ENCODE results near the gene LRRC73.
A peak's percentile ranks its signal among the peaks of the same experiment; 100 is the strongest.
"Not testable (repeated sequence)": the region's sequence is repeated elsewhere in the genome, so short reads cannot be mapped to it uniquely, and the experiment has no call there.

The LRRC73 gene

DNA sequence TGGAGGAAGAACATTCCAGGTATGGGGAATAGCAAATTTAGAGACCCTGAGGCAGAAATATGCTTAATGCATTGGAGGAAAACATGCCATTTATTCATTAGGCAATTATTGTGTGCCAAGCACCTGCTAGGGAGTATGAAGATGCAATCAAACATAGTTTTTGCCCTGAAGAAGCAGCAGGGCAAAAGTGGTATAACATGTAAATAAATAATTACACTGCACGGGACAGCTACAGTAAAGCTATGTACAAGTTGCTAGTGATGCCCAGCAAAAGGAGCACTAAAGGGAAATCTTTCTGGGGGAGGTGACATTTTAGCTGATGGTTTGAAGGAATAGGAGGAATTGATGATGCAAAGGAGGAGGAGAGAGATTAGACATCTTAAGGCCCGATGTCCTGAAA, 33.4 kb downstream of the LRRC73 start:
- H3K4me3 ChIP-seq (ENCODE audit: low read depth, low read length) = peak overlapping the region; percentile 87
- H3K79me2 ChIP-seq (ENCODE audit: control insufficient read depth, insufficient read depth, low read length, unreplicated experiment) = peaks cover 30% of the 10 kb centered on the region
- H3K36me3 ChIP-seq (ENCODE audit: insufficient read depth, low read length) = no peaks in the 10 kb centered on the region
- H3K27ac ChIP-seq (ENCODE audit: low read depth, low read length) = peak overlapping the region; percentile 7; the same call in 1 of the 2 replicates
- peaks cover 10% of the 10 kb centered on the region for H3K4me1 ChIP-seq (ENCODE audit: control insufficient read depth, insufficient read depth, low read length, unreplicated experiment)
- peak overlapping the region; percentile 93 for H2AFZ ChIP-seq (ENCODE audit: low read length, unreplicated experiment)
- no peaks in the 10 kb centered on the region for H3K27me3 ChIP-seq (ENCODE audit: insufficient read depth, low read length)

GRCh38 chr6:43475516-43475915, 34.6 kb downstream of the LRRC73 start:
- Histone ChIP-seq H3K27me3 (ENCODE audit: insufficient read depth, low read length) (no peaks in the 10 kb centered on the region), H3K79me2 (ENCODE audit: control insufficient read depth, insufficient read depth, low read length, unreplicated experiment) (peaks cover 27% of the 10 kb centered on the region), H3K4me1 (ENCODE audit: control insufficient read depth, insufficient read depth, low read length, unreplicated experiment) (peaks cover 10% of the 10 kb centered on the region), H2AFZ (ENCODE audit: low read length, unreplicated experiment) (no peak overlapping the region), H3K36me3 (ENCODE audit: insufficient read depth, low read length) (no peaks in the 10 kb centered on the region), H3K27ac (ENCODE audit: low read depth, low read length) (no peak overlapping the region), H3K4me3 (ENCODE audit: low read depth, low read length) (no peak overlapping the region)

GRCh38 chr6:43472515-43472914, 37.6 kb downstream of the LRRC73 start:
- Histone ChIP-seq H3K27me3 (ENCODE audit: insufficient read depth, low read length) (no peaks in the 10 kb centered on the region), H3K4me1 (ENCODE audit: control insufficient read depth, insufficient read depth, low read length, unreplicated experiment) (no peaks in the 10 kb centered on the region), H3K36me3 (ENCODE audit: insufficient read depth, low read length) (no peaks in the 10 kb centered on the region), H3K4me3 (ENCODE audit: low read depth, low read length) (no peak overlapping the region), H2AFZ (ENCODE audit: low read length, unreplicated experiment) (no peak overlapping the region), H3K79me2 (ENCODE audit: control insufficient read depth, insufficient read depth, low read length, unreplicated experiment) (no peaks in the 10 kb centered on the region), H3K27ac (ENCODE audit: low read depth, low read length) (no peak overlapping the region)

DNA sequence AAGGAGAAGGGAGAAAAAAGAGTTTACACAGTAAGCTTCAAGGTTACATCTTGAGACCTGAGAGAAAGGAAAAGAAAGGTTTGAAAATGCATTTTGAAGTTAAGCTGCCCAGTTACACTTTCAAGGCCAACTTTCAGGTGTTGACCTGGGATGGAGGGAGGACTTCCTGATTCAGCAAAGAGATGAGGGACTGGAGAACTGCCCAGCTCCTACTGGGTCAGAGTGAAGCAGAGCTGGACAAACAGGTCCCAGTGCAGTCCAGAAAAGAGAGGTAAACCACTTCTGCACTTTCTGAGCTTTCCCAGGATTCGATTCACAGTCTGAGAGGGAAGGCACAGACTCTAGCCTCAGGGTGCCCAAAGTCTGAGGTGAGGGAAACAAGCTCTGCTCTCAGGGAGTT, 38.7 kb downstream of the LRRC73 start:
- no peak overlapping the region for H3K4me3 ChIP-seq (ENCODE audit: low read depth, low read length)
- no peaks in the 10 kb centered on the region for H3K36me3 ChIP-seq (ENCODE audit: insufficient read depth, low read length)
- H3K27me3 ChIP-seq (ENCODE audit: insufficient read depth, low read length) = no peaks in the 10 kb centered on the region
- no peaks in the 10 kb centered on the region for H3K79me2 ChIP-seq (ENCODE audit: control insufficient read depth, insufficient read depth, low read length, unreplicated experiment)
- no peak overlapping the region for H2AFZ ChIP-seq (ENCODE audit: low read length, unreplicated experiment)
- H3K27ac ChIP-seq (ENCODE audit: low read depth, low read length) = no peak overlapping the region
- H3K4me1 ChIP-seq (ENCODE audit: control insufficient read depth, insufficient read depth, low read length, unreplicated experiment) = no peaks in the 10 kb centered on the region

- Histone ChIP-seq H3K27ac (ENCODE audit: low read depth, low read length) (no peak overlapping the region), H3K27me3 (ENCODE audit: insufficient read depth, low read length) (no peaks in the 10 kb centered on the region), H3K79me2 (ENCODE audit: control insufficient read depth, insufficient read depth, low read length, unreplicated experiment) (no peaks in the 10 kb centered on the region), H3K36me3 (ENCODE audit: insufficient read depth, low read length) (no peaks in the 10 kb centered on the region), H3K4me3 (ENCODE audit: low read depth, low read length) (no peak overlapping the region), H3K4me1 (ENCODE audit: control insufficient read depth, insufficient read depth, low read length, unreplicated experiment) (peaks cover 9% of the 10 kb centered on the region), H2AFZ (ENCODE audit: low read length, unreplicated experiment) (no peak overlapping the region)
Measured at GRCh38 chr6:43469947-43470346, 40.2 kb downstream of the LRRC73 start.

GRCh38 chr6:43468748-43469681, 41.1 kb downstream of the LRRC73 start:
- H2AFZ ChIP-seq (ENCODE audit: low read length, unreplicated experiment) = no peak overlapping the region
- no peaks in the 10 kb centered on the region for H3K79me2 ChIP-seq (ENCODE audit: control insufficient read depth, insufficient read depth, low read length, unreplicated experiment)
- no peak overlapping the region for H3K4me3 ChIP-seq (ENCODE audit: low read depth, low read length)
- H3K27me3 ChIP-seq (ENCODE audit: insufficient read depth, low read length) = no peaks in the 10 kb centered on the region
- no peaks in the 10 kb centered on the region for H3K36me3 ChIP-seq (ENCODE audit: insufficient read depth, low read length)
- H3K4me1 ChIP-seq (ENCODE audit: control insufficient read depth, insufficient read depth, low read length, unreplicated experiment) = peaks cover 9% of the 10 kb centered on the region
- H3K27ac ChIP-seq (ENCODE audit: low read depth, low read length) = no peak overlapping the region

GRCh38 chr6:43468240-43468639, 41.9 kb downstream of the LRRC73 start:
- peaks cover under 1% of the 10 kb centered on the region; the same call in 1 of the 2 replicates for H3K27me3 ChIP-seq (ENCODE audit: insufficient read depth, low read length)
- H2AFZ ChIP-seq (ENCODE audit: low read length, unreplicated experiment) = no peak overlapping the region
- H3K79me2 ChIP-seq (ENCODE audit: control insufficient read depth, insufficient read depth, low read length, unreplicated experiment) = no peaks in the 10 kb centered on the region
- no peak overlapping the region for H3K27ac ChIP-seq (ENCODE audit: low read depth, low read length)
- H3K4me3 ChIP-seq (ENCODE audit: low read depth, low read length) = no peak overlapping the region
- H3K4me1 ChIP-seq (ENCODE audit: control insufficient read depth, insufficient read depth, low read length, unreplicated experiment) = peaks cover 9% of the 10 kb centered on the region
- H3K36me3 ChIP-seq (ENCODE audit: insufficient read depth, low read length) = no peaks in the 10 kb centered on the region

DNA sequence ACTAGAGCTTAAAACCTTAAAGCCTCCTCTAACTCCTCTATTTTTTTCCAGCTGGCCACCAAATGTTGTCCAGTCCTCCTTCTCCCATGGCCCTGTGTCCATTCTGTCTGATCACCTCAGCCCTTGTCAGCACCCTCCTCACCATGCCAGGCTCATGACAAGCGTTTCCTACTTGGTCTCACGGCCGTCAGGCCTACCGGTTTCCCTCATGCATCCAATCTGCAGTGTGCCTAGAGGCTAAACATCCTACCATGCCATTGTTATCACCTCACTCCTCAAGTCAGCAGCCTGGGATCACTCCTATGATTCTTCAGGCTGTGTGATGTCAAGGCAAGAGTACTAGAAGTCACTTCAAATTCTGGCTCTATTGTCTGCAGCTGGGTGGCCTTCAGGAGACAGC, 42.4 kb downstream of the LRRC73 start:
- Histone ChIP-seq H2AFZ (ENCODE audit: low read length, unreplicated experiment) (no peak overlapping the region), H3K27me3 (ENCODE audit: insufficient read depth, low read length) (peaks cover 4% of the 10 kb centered on the region; the same call in 1 of the 2 replicates), H3K79me2 (ENCODE audit: control insufficient read depth, insufficient read depth, low read length, unreplicated experiment) (no peaks in the 10 kb centered on the region), H3K4me1 (ENCODE audit: control insufficient read depth, insufficient read depth, low read length, unreplicated experiment) (peaks cover 9% of the 10 kb centered on the region), H3K27ac (ENCODE audit: low read depth, low read length) (no peak overlapping the region), H3K36me3 (ENCODE audit: insufficient read depth, low read length) (no peaks in the 10 kb centered on the region), H3K4me3 (ENCODE audit: low read depth, low read length) (no peak overlapping the region)

GRCh38 chr6:43467265-43467664, 42.9 kb downstream of the LRRC73 start:
- H3K79me2 ChIP-seq (ENCODE audit: control insufficient read depth, insufficient read depth, low read length, unreplicated experiment); H3K4me3 ChIP-seq (ENCODE audit: low read depth, low read length); H2AFZ ChIP-seq (ENCODE audit: low read length, unreplicated experiment); H3K27me3 ChIP-seq (ENCODE audit: insufficient read depth, low read length); H3K4me1 ChIP-seq (ENCODE audit: control insufficient read depth, insufficient read depth, low read length, unreplicated experiment); H3K27ac ChIP-seq (ENCODE audit: low read depth, low read length); H3K36me3 ChIP-seq (ENCODE audit: insufficient read depth, low read length): not testable (repeated sequence)

DNA sequence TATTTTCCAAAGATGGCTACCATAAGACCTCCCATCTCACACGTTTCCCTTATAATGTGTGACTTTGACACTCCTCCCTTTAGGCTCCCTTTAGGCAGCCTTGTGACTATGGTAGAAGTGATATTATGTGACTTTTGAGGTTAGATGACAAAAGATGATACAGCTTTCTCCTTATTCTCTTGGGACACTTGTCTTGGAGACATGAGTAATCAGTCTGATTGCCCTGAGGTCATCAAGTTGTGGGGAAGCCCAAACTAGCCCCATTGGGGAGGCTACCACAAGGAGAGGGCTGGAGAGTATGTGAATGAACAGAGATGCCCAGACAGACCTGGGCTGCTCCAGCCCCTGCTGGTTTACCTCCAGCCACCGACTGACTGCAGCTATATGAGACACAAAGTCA, 44.2 kb downstream of the LRRC73 start:
- no peak overlapping the region for H3K27ac ChIP-seq (ENCODE audit: low read depth, low read length)
- no peak overlapping the region for H3K4me3 ChIP-seq (ENCODE audit: low read depth, low read length)
- H3K36me3 ChIP-seq (ENCODE audit: insufficient read depth, low read length) = no peaks in the 10 kb centered on the region

DNA sequence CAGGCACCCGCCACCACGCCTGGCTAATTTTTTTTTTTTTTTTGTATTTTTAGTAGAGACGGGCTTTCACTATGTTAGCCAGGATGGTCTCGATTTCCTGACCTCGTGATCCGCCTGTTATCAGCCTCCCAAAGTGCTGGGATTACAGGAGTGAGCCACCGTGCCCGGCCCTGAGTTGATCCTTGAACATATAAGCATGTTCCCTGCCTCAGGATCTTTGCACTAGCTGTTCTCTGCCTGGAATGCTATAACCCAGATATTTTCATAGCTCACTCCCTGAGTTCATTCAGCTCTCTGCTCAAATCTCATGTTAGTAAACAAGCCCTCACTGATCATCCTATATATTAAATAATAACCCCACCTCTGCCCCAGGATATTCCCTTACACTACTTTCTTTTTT, 45.8 kb downstream of the LRRC73 start:
- no peak overlapping the region for H3K27ac ChIP-seq (ENCODE audit: low read depth, low read length)
- H3K36me3 ChIP-seq (ENCODE audit: insufficient read depth, low read length) = no peaks in the 10 kb centered on the region
- H3K4me1 ChIP-seq (ENCODE audit: control insufficient read depth, insufficient read depth, low read length, unreplicated experiment) = peaks cover 9% of the 10 kb centered on the region
- H2AFZ ChIP-seq (ENCODE audit: low read length, unreplicated experiment) = no peak overlapping the region
- H3K79me2 ChIP-seq (ENCODE audit: control insufficient read depth, insufficient read depth, low read length, unreplicated experiment) = no peaks in the 10 kb centered on the region
- H3K4me3 ChIP-seq (ENCODE audit: low read depth, low read length) = no peak overlapping the region
- H3K27me3 ChIP-seq (ENCODE audit: insufficient read depth, low read length) = peaks cover 12% of the 10 kb centered on the region

More for the DNA sequence above, 44.2 kb downstream of the LRRC73 start:
- Histone ChIP-seq H3K27me3 (ENCODE audit: insufficient read depth, low read length) (peaks cover 12% of the 10 kb centered on the region), H3K4me1 (ENCODE audit: control insufficient read depth, insufficient read depth, low read length, unreplicated experiment) (peaks cover 9% of the 10 kb centered on the region), H2AFZ (ENCODE audit: low read length, unreplicated experiment) (no peak overlapping the region), H3K79me2 (ENCODE audit: control insufficient read depth, insufficient read depth, low read length, unreplicated experiment) (no peaks in the 10 kb centered on the region)
